ENCODE results near the gene SELENOS.

GRCh38 chr15:101254157-101255050 is 22.9 kb downstream of the SELENOS start:
- TF ChIP-seq CTCF (IDR thresholded peaks at IDR 0.05) (no peak), POLR2A (IDR thresholded peaks at IDR 0.05) (no peak)
